SU-DHL-6 (cell line): Measurements from ENCODE around the gene ANO7.

ENCODE experiments used
- EZH2phosphoT487 ChIP-seq: fragments of 200-600 bp; sonication (generic), shearing (Covaris generic); conservative IDR thresholded peaks from 2 replicates; pipeline ENCODE4 v1.6.1; 2018; ENCODE audit warnings: mild to moderate bottlenecking, antibody characterized with exemption, low read length, moderate library complexity, mixed read lengths
- TF ChIP-seq, protein P1 (sequence below): fragments of 200-600 bp; sonication (generic); IDR thresholded peaks from one replicate; pipeline ENCODE4 v1.5.1; 2017; ENCODE audit warnings: antibody characterized with exemption, mild to moderate bottlenecking, low read length, moderate library complexity; ENCODE audit not compliant: insufficient read depth, poor library complexity, severe bottlenecking

DNA sequence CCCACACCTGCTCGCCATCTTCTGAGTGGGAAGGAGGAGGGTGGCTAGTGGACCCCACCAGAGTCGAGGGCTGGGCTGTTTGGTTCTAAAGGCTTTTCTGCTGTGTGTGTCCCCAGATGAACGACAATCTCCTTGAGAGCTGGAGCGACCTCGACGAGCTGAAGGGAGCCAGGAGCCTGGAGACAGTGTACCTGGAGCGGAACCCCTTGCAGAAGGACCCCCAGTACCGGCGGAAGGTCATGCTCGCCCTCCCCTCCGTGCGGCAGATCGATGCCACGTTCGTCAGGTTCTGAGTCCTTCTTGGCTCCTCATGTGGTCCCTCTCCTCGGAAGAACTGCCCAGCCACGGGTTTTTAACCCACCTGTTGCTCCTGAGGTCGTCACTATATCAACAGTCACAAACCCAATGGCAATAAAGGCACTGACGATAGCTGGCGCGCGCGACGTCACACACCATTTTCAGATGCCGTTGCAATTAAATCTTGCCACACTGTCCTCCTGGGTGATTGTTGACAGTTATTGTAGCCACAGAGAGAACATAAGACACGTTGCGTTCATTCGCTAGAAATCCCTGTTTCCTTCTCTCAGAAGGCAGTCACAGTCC lies 5.8 kb upstream of the ANO7 start:
- TF ChIP-seq, protein P1, sequence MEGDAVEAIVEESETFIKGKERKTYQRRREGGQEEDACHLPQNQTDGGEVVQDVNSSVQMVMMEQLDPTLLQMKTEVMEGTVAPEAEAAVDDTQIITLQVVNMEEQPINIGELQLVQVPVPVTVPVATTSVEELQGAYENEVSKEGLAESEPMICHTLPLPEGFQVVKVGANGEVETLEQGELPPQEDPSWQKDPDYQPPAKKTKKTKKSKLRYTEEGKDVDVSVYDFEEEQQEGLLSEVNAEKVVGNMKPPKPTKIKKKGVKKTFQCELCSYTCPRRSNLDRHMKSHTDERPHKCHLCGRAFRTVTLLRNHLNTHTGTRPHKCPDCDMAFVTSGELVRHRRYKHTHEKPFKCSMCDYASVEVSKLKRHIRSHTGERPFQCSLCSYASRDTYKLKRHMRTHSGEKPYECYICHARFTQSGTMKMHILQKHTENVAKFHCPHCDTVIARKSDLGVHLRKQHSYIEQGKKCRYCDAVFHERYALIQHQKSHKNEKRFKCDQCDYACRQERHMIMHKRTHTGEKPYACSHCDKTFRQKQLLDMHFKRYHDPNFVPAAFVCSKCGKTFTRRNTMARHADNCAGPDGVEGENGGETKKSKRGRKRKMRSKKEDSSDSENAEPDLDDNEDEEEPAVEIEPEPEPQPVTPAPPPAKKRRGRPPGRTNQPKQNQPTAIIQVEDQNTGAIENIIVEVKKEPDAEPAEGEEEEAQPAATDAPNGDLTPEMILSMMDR = no peak
- TF ChIP-seq EZH2phosphoT487 = no peak
